ENCODE results near the gene TRPC4AP.

DNA sequence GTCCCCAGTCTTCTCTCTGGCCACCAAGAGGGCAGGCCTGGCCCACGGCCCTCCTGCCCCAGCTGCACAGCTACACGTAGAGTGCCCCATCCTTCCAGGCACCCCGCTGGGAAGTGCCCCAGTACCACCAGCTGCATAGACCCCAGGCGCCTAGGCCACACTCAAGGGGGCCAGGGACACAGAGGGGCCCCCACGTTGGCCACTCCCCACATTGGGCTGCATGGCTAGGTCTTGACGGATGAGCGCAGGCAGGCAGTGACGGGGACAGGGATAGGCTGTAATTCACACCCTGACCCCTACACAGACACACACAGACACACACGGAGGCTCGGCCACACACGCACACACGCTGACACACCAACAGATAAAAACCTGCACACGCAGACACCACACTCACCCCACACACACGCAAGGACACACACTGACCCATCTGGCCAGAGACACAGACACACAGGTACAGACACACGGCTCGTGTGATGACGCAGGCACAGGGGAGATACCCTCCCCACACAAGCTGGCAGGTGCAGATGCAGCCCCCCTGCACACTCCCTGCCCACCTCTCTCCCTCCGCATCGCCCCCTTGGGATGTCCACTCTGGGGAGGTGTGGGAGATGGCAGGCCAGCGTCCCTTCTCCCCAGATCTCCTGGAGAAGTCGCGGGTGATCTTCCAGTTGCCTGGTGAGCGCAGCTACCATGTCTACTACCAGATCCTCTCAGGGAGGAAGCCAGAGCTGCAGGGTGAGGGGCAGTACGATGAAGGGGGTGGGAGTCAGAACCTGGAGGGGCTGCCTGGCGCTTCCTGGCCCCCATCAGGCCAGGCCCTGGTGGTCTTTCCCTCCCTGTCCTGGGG, 106.9 kb downstream of the TRPC4AP start:
- TF ChIP-seq, protein P1, sequence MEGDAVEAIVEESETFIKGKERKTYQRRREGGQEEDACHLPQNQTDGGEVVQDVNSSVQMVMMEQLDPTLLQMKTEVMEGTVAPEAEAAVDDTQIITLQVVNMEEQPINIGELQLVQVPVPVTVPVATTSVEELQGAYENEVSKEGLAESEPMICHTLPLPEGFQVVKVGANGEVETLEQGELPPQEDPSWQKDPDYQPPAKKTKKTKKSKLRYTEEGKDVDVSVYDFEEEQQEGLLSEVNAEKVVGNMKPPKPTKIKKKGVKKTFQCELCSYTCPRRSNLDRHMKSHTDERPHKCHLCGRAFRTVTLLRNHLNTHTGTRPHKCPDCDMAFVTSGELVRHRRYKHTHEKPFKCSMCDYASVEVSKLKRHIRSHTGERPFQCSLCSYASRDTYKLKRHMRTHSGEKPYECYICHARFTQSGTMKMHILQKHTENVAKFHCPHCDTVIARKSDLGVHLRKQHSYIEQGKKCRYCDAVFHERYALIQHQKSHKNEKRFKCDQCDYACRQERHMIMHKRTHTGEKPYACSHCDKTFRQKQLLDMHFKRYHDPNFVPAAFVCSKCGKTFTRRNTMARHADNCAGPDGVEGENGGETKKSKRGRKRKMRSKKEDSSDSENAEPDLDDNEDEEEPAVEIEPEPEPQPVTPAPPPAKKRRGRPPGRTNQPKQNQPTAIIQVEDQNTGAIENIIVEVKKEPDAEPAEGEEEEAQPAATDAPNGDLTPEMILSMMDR (IDR thresholded peaks at IDR 0.05; ENCODE audit: low read length) = no peak
- no peak for TF ChIP-seq EZH2phosphoT487 (IDR thresholded peaks at IDR 0.05; ENCODE audit: low read length)
